HEK293 (cell line): Measurements from ENCODE around the gene BCL2L1.

ENCODE experiments used
- CTCF ChIA-PET: fragments of 350-600 bp; formaldehyde crosslinking; extraction: SDS; loops from one replicate; lab custom pipeline; 2021; ENCODE audit warnings: antibody characterized with exemption; lab: Yijun Ruan, JAX
- POLR2A ChIA-PET: fragments of 300-600 bp; formaldehyde crosslinking; extraction: SDS; loops from one replicate; lab custom pipeline; 2020; ENCODE audit warnings: antibody characterized with exemption, inconsistent platforms; lab: Yijun Ruan, JAX
- H3K27ac ChIP-seq: fragments of 200-500 bp; sonication (Bioruptor generic); 2 replicates; pipeline ENCODE4 v1.5.1; 2014; ENCODE audit warnings: low read depth, low read length, control low read depth, inconsistent platforms; ENCODE audit errors: extremely low read depth
- H3K36me3 ChIP-seq, 2 experiments: fragments of 200-500 bp in 1 of 2; sonication (Bioruptor generic) in 1 of 2; 1 replicate in 1 of 2; 2 replicates in 1 of 2; pipeline ENCODE4 v1.5.1; 2014 to 2017; ENCODE audit warnings: inconsistent platforms in 2 of 2, low read length in 2 of 2; ENCODE audit not compliant: control insufficient read depth in 2 of 2, insufficient read depth in 1 of 2
- H3K4me1 ChIP-seq: fragments of 200-500 bp; sonication (Bioruptor generic); 2 replicates; pipeline ENCODE4 v1.5.1; 2014; ENCODE audit warnings: mild to moderate bottlenecking, low read length, inconsistent platforms; ENCODE audit not compliant: control insufficient read depth, insufficient read depth
- H3K4me3 ChIP-seq: 2 replicates; pipeline ENCODE4 v1.5.1; 2011; ENCODE audit warnings: low read depth, mild to moderate bottlenecking, control low read depth, low read length, moderate library complexity
- H3K9me3 ChIP-seq: fragments of 200-500 bp; sonication (Bioruptor generic); 2 replicates; pipeline ENCODE4 v1.5.1; 2014; ENCODE audit warnings: low read depth, low read length, inconsistent platforms; ENCODE audit not compliant: control insufficient read depth, insufficient read depth
- EGR2 ChIP-seq: fragments of 450-650 bp; formaldehyde crosslinking; IDR thresholded peaks from 2 replicates; pipeline ENCODE4 v1.5.1; 2016; ENCODE audit warnings: low read depth, missing biosample characterization, missing genetic modification characterization
- GLIS1 ChIP-seq: fragments of 450-650 bp; formaldehyde crosslinking; IDR thresholded peaks from 2 replicates; pipeline ENCODE4 v1.5.1; 2016; ENCODE audit warnings: missing biosample characterization, missing genetic modification characterization
- GLIS2 ChIP-seq: fragments of 450-650 bp; formaldehyde crosslinking; IDR thresholded peaks from 2 replicates; pipeline ENCODE4 v1.5.1; 2016; ENCODE audit warnings: missing biosample characterization, missing genetic modification characterization
- KLF16 ChIP-seq: fragments of 450-650 bp; formaldehyde crosslinking; IDR thresholded peaks from 2 replicates; pipeline ENCODE4 v1.5.1; 2017; ENCODE audit warnings: missing biosample characterization, missing genetic modification characterization
- KLF7 ChIP-seq: fragments of 450-650 bp; formaldehyde crosslinking; IDR thresholded peaks from 2 replicates; pipeline ENCODE4 v1.5.1; 2016; ENCODE audit warnings: missing biosample characterization, missing genetic modification characterization, borderline replicate concordance
- KLF9 ChIP-seq: fragments of 450-650 bp; formaldehyde crosslinking; IDR thresholded peaks from 2 replicates; pipeline ENCODE4 v1.5.1; 2016; ENCODE audit warnings: missing biosample characterization, missing genetic modification characterization, low read depth
- SETDB1 ChIP-seq: IDR thresholded peaks from one replicate; pipeline ENCODE4 v1.6.1; 2017; ENCODE audit warnings: mild to moderate bottlenecking, low read length, moderate library complexity, mixed read lengths; ENCODE audit not compliant: insufficient read length
- SP2 ChIP-seq: fragments of 450-650 bp; formaldehyde crosslinking; IDR thresholded peaks from 2 replicates; pipeline ENCODE4 v1.5.1; 2016; ENCODE audit warnings: missing biosample characterization, missing genetic modification characterization
- SP3 ChIP-seq: fragments of 450-650 bp; formaldehyde crosslinking; IDR thresholded peaks from 2 replicates; pipeline ENCODE4 v1.5.1; 2016; ENCODE audit warnings: missing biosample characterization, missing genetic modification characterization
- WT1 ChIP-seq: fragments of 450-650 bp; formaldehyde crosslinking; IDR thresholded peaks from 2 replicates; pipeline ENCODE4 v1.5.1; 2016; ENCODE audit warnings: missing biosample characterization, missing genetic modification characterization
- ZBTB17 ChIP-seq: fragments of 450-650 bp; formaldehyde crosslinking; IDR thresholded peaks from 2 replicates; pipeline ENCODE4 v1.5.1; 2016; ENCODE audit warnings: missing biosample characterization, missing genetic modification characterization
- ZBTB20 ChIP-seq: fragments of 450-650 bp; formaldehyde crosslinking; IDR thresholded peaks from 2 replicates; pipeline ENCODE4 v1.5.1; 2016; ENCODE audit warnings: missing biosample characterization, missing genetic modification characterization
- ZBTB8A ChIP-seq: fragments of 450-650 bp; formaldehyde crosslinking; IDR thresholded peaks from 2 replicates; pipeline ENCODE4 v1.5.1; 2016; ENCODE audit warnings: missing biosample characterization, missing genetic modification characterization
- ZFHX2 ChIP-seq: fragments of 450-650 bp; formaldehyde crosslinking; conservative IDR thresholded peaks from 2 replicates; pipeline ENCODE4 v1.5.1; 2016; ENCODE audit warnings: missing biosample characterization, missing genetic modification characterization
- ZIC2 ChIP-seq: fragments of 450-650 bp; formaldehyde crosslinking; IDR thresholded peaks from 2 replicates; pipeline ENCODE4 v1.5.1; 2016; ENCODE audit warnings: missing biosample characterization, missing genetic modification characterization
- ZNF335 ChIP-seq: fragments of 450-650 bp; formaldehyde crosslinking; conservative IDR thresholded peaks from 2 replicates; pipeline ENCODE4 v1.5.1; 2016; ENCODE audit warnings: missing biosample characterization, missing genetic modification characterization
- ZNF473 ChIP-seq: fragments of 450-650 bp; formaldehyde crosslinking; IDR thresholded peaks from 2 replicates; pipeline ENCODE4 v1.5.1; 2017; ENCODE audit warnings: missing biosample characterization, missing genetic modification characterization
- ZNF521 ChIP-seq: fragments of 450-650 bp; formaldehyde crosslinking; IDR thresholded peaks from 2 replicates; pipeline ENCODE4 v1.5.1; 2017; ENCODE audit warnings: missing biosample characterization, mild to moderate bottlenecking, missing genetic modification characterization
- ZNF561 ChIP-seq: fragments of 450-650 bp; IDR thresholded peaks from 2 replicates; pipeline ENCODE4 v1.5.1; 2018; ENCODE audit warnings: missing biosample characterization, missing genetic modification characterization, borderline replicate concordance
- ZNF596 ChIP-seq: fragments of 450-650 bp; IDR thresholded peaks from 2 replicates; pipeline ENCODE4 v1.5.0; 2018; ENCODE audit warnings: missing biosample characterization, mild to moderate bottlenecking, missing genetic modification characterization, moderate library complexity
- ZNF600 ChIP-seq: fragments of 450-650 bp; formaldehyde crosslinking; IDR thresholded peaks from 2 replicates; pipeline ENCODE4 v1.5.1; 2016; ENCODE audit warnings: missing biosample characterization, missing genetic modification characterization
- ZNF610 ChIP-seq: fragments of 450-650 bp; formaldehyde crosslinking; IDR thresholded peaks from 2 replicates; pipeline ENCODE4 v1.5.1; 2016; ENCODE audit warnings: missing biosample characterization, missing genetic modification characterization, borderline replicate concordance
- ZNF624 ChIP-seq: fragments of 450-650 bp; formaldehyde crosslinking; IDR thresholded peaks from 2 replicates; pipeline ENCODE4 v1.5.1; 2017; ENCODE audit warnings: missing biosample characterization, missing genetic modification characterization
- ZNF629 ChIP-seq: fragments of 450-650 bp; formaldehyde crosslinking; IDR thresholded peaks from 2 replicates; pipeline ENCODE4 v1.5.1; 2017; ENCODE audit warnings: missing biosample characterization, missing genetic modification characterization
- ZNF654 ChIP-seq: fragments of 450-650 bp; formaldehyde crosslinking; IDR thresholded peaks from 2 replicates; pipeline ENCODE4 v1.5.1; 2016; ENCODE audit warnings: low read depth, missing biosample characterization, missing genetic modification characterization
- ZNF670 ChIP-seq: fragments of 450-650 bp; formaldehyde crosslinking; IDR thresholded peaks from 2 replicates; pipeline ENCODE4 v1.5.1; 2016; ENCODE audit warnings: missing biosample characterization, missing genetic modification characterization, low read depth
- ZNF843 ChIP-seq: fragments of 450-650 bp; formaldehyde crosslinking; IDR thresholded peaks from 2 replicates; pipeline ENCODE4 v1.5.1; 2016; ENCODE audit warnings: missing biosample characterization, missing genetic modification characterization
- ZSCAN16 ChIP-seq: fragments of 450-650 bp; formaldehyde crosslinking; IDR thresholded peaks from 2 replicates; pipeline ENCODE4 v1.5.1; 2016; ENCODE audit warnings: missing biosample characterization, missing genetic modification characterization
- TF ChIP-seq, protein P1 (sequence below): fragments of 450-650 bp; formaldehyde crosslinking; IDR thresholded peaks from 2 replicates; pipeline ENCODE4 v1.5.1; 2017; ENCODE audit warnings: missing biosample characterization, missing genetic modification characterization
- TF ChIP-seq, protein P2 (sequence below): fragments of 450-650 bp; formaldehyde crosslinking; IDR thresholded peaks from 2 replicates; pipeline ENCODE4 v1.5.1; 2016; ENCODE audit warnings: missing biosample characterization, missing genetic modification characterization

Gene BCL2L1

DNA sequence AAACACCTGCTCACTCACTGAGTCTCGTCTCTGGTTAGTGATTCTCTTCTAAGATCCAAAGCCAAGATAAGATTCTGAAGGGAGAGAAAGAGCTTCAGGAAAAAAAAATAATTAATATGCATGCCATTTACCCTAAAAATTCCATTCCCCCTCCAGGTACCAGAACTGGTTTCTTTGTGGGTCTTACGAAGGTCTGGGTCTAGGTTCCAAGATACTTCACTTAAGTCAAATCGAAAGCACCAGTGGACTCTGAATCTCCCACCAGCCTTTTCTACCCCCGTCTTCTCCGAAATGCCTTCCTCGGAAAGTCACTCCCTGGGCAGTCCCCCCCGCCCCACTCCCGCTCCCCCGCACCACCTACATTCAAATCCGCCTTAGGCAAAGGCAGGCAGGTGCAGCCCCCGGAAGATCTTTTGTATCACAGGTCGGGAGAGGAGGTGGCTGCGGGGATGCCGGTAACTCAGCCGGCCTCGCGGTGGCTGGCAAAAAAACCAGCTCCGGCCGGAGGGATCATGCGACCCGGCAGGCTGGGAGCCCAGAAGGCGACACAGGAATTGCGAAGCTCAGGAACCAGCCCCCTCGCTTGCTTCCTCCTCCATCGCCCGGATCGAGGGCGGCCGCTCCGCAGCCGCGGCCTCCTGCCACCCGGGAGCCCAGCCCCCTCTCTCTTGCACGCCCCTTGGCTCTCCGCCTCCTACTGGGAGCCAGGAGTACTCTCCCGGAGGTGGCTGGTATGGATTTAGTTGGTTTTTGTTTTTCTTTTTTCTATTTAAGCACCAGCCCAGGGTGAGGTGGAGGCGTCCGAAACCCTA is at the start of gene BCL2L1:
BCL2L1 (minus strand) TSS at position 612 of the 812 bp plus-strand sequence. CDS start 650 bp downstream, outside the sequence.
- CTCF ChIA-PET, result interaction anchor here (0.6 to 10.4 kb wide), 34 partner anchors 9 to 208 kb away, joined by 3 to 303 read pairs (median 6); partner anchors contain the start of genes HM13, ID1 and TPX2
- peak within 1 kb of the TSS; percentile 95 for H3K27ac ChIP-seq
- peaks cover 8% of the 10 kb centered on the region; the same call in 1 of the 2 replicates for H3K4me1 ChIP-seq
- POLR2A ChIA-PET, result interaction anchor here (0.6 to 6.5 kb wide), 20 partner anchors 9 to 295 kb away, joined by 3 to 98 read pairs (median 6); partner anchors contain the start of genes ID1 and TPX2
- peak within 1 kb of the TSS; percentile 94 for H3K4me3 ChIP-seq
- TF ChIP-seq ZIC2 (tag by site-specific recombination) (peak; percentile 36; the same call in 1 of the 2 replicates), SETDB1 (no peak), ZNF596 (peak; percentile 15; the same call in 1 of the 2 replicates), ZBTB20 (tag by site-specific recombination) (peak; percentile 57; the same call in 1 of the 2 replicates), ZBTB8A (tag by site-specific recombination) (peak; percentile 31; the same call in 1 of the 2 replicates), ZNF670 (no peak), KLF7 (tag by site-specific recombination) (peak; percentile 44; the same call in 1 of the 2 replicates), ZNF335 (peak; percentile 98), KLF9 (tag by site-specific recombination) (peak; percentile 73), WT1 (tag by site-specific recombination) (0 out of 2 replicates have a peak, but pooled peaks have one; percentile 14), SP3 (tag by site-specific recombination) (peak; percentile 68; the same call in 1 of the 2 replicates), ZNF654 (0 out of 2 replicates have a peak, but pooled peaks have one; percentile 13), ZBTB17 (tag by site-specific recombination) (peak; percentile 70), SP2 (tag by site-specific recombination) (peak; percentile 75), GLIS1 (tag by site-specific recombination) (peak; percentile 74), GLIS2 (tag by site-specific recombination) (peak; percentile 33), ZNF473 (no peak), ZNF561 (tag by site-specific recombination) (peak; percentile 22; the same call in 1 of the 2 replicates), ZNF624 (tag by site-specific recombination) (no peak), ZNF521 (tag by site-specific recombination) (no peak), ZNF629 (tag by site-specific recombination) (no peak), KLF16 (tag by site-specific recombination) (peak; percentile 52; the same call in 1 of the 2 replicates), ZNF843 (tag by site-specific recombination) (0 out of 2 replicates have a peak, but pooled peaks have one; percentile 23), ZNF610 (tag by site-specific recombination) (peak; percentile 83; the same call in 1 of the 2 replicates), EGR2 (tag by site-specific recombination) (peak; percentile 41; the same call in 1 of the 2 replicates), ZNF600 (peak; percentile 84; the same call in 1 of the 2 replicates), ZSCAN16 (tag by site-specific recombination) (no peak), ZFHX2 (tag by site-specific recombination) (peak; percentile 75)
- TF ChIP-seq, protein P1, sequence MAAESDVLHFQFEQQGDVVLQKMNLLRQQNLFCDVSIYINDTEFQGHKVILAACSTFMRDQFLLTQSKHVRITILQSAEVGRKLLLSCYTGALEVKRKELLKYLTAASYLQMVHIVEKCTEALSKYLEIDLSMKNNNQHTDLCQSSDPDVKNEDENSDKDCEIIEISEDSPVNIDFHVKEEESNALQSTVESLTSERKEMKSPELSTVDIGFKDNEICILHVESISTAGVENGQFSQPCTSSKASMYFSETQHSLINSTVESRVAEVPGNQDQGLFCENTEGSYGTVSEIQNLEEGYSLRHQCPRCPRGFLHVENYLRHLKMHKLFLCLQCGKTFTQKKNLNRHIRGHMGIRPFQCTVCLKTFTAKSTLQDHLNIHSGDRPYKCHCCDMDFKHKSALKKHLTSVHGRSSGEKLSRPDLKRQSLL (tag by site-specific recombination), result peak; percentile 50; the same call in 1 of the 2 replicates
- TF ChIP-seq, protein P2, sequence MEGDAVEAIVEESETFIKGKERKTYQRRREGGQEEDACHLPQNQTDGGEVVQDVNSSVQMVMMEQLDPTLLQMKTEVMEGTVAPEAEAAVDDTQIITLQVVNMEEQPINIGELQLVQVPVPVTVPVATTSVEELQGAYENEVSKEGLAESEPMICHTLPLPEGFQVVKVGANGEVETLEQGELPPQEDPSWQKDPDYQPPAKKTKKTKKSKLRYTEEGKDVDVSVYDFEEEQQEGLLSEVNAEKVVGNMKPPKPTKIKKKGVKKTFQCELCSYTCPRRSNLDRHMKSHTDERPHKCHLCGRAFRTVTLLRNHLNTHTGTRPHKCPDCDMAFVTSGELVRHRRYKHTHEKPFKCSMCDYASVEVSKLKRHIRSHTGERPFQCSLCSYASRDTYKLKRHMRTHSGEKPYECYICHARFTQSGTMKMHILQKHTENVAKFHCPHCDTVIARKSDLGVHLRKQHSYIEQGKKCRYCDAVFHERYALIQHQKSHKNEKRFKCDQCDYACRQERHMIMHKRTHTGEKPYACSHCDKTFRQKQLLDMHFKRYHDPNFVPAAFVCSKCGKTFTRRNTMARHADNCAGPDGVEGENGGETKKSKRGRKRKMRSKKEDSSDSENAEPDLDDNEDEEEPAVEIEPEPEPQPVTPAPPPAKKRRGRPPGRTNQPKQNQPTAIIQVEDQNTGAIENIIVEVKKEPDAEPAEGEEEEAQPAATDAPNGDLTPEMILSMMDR, result peak; percentile 40
- peaks cover 0 to 40% of the 10 kb centered on the region in 2 experiments; a peak in 1 of 3 replicates for H3K36me3 ChIP-seq
- H3K9me3 ChIP-seq, result no peaks in the 10 kb centered on the region
